GM04503 (cell line): ENCODE data around the gene SF3B3.
A peak's percentile ranks its signal among the peaks of the same experiment; 100 is the strongest.
"Not testable (repeated sequence)": the region's sequence is repeated elsewhere in the genome, so short reads cannot be mapped to it uniquely, and the experiment has no call there.

Experiments used
- DNase-seq: peaks from one replicate; pipeline ENCODE4 v3.0.0-alpha.2; 2012; ENCODE audit warnings: low read depth

Gene SF3B3

DNA sequence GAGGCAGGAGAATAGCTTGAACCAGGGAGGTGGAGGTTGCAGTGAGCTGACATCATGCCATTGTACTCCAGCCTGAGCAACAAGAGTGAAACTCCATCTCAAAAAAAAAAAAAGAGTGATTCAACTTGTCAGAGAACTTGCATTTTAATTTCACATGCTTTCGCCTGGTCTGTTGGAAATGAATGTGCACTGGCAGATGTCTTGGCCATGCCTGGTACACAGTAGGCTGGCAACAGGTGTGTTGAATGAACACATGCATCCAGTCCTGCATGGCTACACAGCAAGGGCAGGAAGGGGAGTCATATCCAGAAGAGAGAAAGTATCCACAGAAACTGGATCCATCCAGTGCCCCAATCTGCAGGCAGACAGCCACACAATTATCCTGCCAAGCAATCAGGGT is 11.8 kb upstream of the SF3B3 start:
- DNase-seq: no peak

DNA sequence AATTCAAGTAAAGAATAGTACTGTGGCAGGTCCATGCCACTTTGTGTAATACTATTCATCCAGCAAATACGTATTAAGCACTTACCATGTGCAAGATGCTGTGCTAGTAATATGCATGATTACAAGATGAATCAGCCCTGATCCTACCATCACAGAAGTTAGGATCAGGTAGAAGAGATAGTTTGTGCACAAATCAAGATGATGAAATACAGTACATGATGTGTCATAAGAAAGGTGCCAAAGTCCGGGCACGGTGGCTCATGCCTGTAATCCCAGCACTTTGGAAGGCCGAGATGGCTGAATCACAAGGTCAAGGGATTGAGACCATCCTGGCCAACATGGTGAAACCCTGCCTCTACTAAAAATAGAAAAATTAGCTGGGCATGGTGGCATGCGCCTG is 11.2 kb upstream of the SF3B3 start:
- DNase-seq: peak; percentile 26

DNA sequence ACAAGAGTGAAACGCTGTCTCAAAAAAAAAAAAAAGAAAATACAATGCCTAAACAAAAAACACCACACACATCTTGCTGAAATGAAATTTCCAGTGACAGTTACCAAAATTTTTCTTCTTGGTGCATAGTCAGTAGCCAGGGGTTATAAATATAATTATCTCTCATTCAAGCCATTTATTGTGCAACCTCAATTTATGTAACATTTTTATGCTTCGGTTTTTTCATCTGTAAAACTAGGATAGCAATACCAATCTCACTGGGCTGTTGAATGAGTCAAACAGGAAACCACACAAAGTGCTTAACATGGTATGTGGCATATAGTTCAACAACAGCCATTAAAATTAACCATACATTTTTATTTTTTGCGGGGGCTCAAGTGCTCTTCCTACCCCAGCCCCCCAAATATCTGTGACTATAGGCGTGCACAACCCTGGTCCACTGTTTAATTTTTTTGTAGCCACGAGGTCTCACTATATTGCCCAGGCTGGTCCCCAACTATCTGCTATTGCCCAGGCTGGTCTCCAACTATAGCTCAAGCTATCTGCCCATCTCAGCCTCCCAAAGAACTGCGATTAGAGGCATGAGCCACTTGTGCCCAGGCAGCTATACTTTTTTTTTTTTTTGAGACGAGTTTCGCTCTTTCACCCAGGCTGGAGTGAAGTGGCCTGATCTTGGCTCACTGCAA is 2.9 kb upstream of the SF3B3 start:
- peak; percentile 45 for DNase-seq

DNA sequence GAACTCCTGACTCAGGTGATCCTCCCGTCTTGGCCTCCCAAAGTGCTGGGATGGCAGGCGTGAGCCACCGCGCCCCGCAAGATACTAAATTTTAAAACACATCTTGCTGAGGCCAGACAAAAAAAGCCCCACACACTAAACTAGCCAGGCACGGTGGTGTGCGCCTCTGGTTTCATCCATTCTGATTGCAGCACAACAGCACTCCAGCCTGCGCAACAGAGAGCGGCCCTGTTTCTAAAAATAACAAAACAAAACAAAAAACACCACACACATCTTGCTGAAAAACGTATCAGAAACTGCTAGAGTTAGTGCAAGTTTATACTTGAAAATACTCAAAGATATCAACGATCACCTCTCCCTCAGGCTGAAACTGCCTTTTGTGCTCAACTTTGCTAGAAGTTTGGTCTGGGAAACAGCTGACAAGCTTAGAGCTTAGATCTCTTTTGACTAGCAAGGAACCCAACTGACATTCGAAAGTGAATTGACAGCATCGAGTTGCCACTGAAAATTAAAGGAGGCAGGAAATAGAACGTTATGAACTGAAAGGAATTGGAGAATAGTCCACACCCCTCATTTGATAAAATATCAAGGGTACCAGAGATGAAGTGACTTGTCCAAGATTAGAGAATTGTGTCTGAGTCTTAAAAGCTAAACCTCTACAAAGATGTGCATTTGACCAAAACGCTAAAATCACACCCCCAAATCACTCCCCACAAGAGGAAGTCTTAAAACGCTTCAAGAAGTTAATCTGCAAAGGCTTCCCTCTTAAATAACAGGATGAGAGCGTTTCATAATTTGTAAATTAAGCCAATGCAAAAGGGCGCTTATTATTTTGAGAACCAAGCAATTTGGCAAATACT is 1.2 kb upstream of the SF3B3 start:
- DNase-seq: no peak

DNA sequence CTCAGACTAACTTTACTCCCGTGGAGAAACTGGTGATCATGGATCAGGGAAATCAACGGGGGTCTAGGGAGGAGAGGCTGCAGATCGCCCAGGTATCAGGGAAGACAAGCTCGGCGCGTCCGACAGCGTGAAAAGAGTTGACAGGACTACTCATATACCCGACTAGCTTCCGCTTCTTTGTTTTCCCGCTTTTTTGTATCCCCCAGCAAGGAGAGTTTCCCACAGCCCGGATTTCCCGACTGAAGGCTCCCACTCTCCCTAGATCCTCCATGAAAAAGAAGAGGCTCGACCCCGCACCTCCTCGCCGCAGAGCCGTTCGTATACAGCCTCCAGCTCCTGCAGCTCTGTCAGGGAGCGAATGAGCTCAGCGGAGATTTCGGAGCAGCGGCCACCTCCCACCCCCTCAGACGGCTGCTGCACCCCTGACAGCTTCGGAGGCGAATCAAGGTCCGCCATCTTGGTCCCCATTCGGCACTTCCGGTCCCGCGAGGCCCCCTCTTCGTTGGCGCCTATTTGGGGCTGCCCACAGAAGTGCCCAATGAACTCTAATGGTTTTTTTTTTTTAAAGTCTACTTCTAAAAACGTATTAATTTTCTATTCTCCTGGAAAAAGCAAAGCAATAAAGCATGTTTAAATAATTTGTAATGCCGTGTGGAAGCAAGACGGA is 407 bp upstream of the SF3B3 start, which contains the start of gene COG4:
COG4 (minus strand) TSS at position 479 of the 667 bp plus-strand sequence; CDS start at position 468, 11 bp downstream.
- DNase-seq: peak; percentile 29

DNA sequence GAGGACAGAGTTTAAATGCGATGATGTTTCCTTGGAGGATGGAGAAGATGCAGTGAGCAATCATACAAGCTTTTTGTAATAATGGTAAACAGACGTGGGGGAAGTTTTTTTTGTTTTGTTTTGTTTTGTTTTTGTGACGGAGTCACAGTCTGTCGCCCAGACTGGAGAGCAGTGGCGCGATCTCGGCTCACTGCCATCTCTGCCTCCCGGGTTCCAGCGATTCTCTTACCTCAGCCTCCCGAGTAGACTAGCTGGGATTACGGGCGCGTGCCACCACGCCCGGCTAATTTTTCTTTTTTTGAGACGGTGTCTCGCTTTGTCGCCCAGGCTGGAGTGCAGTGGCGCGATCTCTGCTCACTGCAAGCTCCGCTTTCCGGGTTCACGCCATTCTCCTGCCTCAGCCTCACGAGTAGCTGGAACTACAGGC is 796 bp downstream of the SF3B3 start:
- not testable (repeated sequence) for DNase-seq

DNA sequence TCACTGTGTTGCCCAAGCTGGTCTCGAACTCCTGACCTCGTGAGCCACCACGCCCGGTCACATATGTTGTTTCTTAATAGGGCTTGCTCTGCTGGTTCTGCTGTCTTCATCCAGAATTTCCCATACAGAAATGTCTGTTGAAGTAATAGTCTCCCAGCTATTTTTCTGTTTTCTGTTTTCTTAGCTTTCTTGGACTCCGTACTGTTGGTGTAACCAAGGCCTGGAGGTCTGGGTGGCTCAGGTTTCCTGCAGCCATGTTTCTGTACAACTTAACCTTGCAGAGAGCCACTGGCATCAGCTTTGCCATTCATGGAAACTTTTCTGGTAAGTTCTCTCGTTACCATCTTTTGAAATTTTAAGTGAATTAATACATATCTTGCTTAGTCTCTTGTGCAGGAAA is 2.8 kb downstream of the SF3B3 start:
- no peak for DNase-seq

DNA sequence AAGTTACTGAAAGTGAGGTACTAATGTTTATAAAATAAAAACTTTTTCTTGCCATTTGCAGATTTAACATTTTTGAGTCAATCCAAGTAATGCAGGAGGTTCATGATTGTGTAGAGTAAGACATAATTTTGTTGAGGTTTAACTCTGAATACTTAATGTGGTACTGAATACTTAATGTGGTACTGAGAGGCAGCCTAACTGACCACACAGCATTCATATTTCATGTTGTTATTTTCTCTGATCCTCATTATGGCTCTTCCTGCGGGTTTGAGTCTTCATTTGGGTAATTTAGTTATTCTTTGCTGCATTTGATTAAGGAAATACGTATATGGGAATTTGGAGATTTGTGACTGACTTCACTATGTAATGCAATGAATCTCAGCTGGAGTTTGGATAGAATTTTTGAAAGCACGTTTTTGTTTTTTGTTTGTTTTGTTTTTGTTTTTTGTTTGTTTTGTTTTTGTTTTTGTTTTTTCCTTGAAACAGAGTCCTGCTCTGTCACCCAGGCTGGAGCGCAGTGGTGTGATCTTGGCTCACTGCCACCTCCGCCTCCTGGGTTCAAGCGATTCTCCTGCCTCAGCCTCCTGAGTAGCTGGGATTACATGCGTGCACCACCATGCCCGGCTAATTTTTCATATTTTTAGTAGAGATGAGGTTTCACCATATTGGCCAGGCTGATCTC is 3.8 kb downstream of the SF3B3 start:
- DNase-seq: no peak

DNA sequence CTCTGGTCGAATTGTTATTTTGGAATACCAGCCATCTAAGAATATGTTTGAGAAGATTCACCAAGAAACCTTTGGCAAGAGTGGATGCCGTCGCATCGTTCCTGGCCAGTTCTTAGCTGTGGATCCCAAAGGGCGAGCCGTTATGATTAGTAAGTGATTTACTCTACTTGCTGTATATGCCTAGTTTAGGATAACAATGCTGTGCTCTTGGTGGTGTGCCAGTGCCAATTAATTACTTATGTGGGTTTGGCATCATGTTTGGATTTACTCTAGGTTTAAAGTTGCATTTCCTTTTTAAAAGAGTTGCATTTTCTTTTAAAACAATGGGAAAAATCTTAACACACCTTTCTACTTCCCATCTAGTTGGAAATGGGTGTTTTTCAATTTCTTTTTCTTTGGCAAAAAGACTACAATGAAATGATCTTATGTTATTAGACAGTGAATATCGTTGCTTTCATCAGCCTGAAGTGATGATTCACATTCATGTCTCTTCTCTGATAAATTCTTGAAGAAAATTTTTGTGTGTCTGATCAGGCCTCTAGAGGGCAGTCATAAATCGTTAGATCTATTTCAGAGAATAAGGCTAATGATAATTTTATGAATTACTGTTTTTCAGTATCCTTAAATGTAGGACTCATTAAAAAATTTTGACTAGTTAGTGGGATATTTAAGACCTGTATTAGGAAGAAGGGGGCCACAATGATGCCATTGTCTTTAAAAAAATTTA is 5.6 kb downstream of the SF3B3 start:
- peak; percentile 27 for DNase-seq

DNA sequence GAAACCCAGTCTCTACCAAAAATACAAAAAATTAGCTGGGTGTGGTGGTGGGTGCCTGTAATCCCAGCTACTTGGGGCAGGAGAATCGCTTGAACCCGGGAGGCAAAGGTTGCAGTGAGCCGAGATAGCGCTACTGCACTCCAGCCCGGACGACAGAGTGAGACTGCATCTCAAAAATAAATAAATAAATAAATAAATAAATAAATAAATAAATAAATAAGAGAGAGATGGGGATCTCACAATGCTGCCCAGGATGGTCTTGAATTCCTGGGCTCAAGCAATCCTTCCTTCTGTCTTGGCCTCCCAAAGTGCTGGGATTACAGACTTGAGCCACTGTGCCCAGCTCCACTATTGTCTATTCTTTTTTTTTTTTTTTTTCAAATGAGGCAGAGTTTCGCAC is 6.3 kb downstream of the SF3B3 start:
- not testable (repeated sequence) for DNase-seq

DNA sequence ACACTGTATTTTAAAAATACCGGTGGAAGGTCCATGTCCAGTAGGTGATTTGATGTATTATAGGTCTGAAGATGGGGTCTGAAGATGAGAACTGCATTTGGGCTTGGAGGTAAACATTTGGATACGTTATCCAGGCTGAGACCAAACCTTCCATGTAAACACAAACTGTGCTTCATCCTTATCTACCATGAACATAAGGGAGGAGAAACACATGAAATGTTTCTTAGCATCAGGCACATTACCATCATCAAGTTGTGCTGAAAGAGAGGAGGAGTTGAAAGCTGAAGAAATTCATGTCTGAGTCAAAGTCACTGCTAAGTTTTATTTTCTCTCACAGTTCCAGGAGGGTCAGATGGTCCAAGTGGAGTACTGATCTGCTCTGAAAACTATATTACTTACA is 11.4 kb downstream of the SF3B3 start:
- no peak for DNase-seq

DNA sequence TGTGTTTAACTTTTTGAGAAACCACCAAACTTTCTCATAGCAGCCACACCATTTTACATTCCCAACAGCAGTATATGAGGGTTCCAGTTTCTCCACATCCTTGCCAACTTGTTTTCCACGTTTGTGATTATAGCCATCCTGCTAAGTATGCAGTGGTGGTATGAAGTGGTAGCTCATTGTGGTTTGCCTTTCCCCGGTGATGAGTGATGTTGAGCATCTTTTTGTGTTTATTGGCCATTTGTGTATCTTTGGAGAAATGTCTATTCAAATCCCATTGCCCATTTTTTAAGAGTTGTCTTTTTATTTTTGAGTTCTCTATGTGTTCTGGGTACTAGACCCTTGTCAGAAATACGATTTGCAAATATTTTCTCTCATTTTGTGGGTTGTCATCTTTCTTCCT is 17.4 kb downstream of the SF3B3 start:
- no peak for DNase-seq

DNA sequence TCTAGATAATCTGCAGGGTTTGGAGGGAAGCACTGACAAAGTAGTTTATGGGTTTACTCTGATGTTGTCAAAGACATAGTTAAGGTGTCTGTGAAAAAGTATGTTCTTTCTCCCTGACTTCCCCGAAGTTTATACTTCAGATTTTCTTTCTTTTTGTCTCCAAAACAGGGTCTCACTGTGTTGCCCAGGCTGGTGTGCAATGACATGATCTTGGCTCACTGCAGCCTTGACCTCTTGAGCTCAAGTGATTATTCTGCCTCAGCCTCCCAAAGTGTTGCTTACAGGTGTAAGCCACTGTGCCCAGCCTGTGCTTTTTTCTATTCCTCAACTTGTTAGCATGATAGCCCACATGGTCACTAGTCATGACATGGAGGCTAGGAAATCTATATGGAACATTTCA is 20.9 kb downstream of the SF3B3 start:
- no peak for DNase-seq

DNA sequence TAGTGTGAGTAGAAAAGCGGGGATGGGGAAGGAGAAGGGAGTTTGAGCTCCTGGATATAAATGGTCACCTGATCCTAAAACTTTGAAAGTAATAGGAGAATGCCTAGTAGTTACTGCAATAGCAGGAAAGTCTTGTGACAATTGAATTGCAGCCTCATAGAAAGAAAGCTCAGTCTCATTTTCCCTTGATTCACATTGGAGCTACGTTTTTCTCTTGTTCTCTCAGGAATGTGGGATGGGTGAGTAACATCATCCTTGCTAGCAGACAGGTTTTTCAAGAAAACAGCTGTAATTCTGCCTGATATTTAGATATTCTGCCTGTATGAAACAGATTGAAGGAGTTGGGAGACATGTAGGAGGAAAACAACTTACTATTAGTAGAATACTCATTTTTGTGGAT is 25.3 kb downstream of the SF3B3 start:
- DNase-seq: no peak

DNA sequence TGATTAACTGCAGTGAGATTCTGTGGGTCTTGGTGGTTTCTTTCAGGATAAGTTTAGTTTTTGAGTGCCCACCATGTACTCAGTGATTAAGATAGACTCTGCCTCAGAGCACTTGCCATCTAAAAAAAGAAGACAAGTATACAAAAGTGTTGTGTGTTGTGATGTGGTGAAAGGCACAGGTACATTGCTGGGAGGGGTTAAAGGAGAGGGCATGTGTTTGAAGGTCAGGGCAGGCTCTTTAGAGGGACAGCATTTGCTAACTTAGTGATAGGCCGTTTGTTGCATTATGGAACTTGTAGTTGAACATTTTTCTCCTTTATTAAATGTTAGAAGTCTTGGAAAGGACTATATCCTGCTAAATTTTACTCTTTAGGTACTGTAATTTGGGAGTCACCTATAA is 26.5 kb downstream of the SF3B3 start:
- DNase-seq: no peak

DNA sequence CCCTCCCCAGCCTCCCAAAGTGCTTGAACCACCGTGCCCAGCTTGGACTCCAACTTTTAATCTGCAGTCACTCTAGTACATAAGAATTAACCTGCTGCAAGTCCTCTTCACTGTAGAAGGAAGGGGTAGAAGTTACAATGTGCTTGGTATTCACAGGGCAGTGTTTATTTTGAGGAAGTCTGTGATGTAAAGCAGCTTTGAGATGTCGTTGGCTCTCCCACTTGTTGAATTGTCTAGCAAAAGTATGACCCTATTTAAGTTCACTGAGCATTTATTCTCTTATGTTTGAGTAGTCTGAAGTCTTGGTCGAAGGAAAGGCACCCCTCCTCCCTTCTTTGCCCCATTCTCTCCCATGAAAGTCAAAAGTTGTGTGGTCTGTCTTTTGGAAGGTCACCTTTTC is 28.2 kb downstream of the SF3B3 start:
- DNase-seq: no peak

DNA sequence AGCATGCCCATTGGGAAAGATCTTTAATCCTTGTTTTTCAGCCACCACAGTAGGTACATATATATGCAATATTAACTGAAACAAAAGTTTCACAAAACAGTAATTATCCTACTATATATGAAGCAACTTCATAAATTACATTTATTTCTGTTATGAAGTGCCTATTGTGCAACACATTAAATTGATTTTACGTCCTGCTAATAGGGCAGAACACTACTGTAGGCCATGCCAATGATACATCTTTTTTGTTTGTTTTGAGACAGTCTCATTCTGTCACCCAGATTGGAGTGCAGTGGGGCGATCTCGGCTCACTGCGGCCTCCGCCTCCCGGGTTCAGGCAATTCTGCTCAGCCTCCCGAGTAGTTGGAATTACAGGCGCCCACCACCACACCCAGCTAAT is 29.1 kb downstream of the SF3B3 start:
- no peak for DNase-seq

DNA sequence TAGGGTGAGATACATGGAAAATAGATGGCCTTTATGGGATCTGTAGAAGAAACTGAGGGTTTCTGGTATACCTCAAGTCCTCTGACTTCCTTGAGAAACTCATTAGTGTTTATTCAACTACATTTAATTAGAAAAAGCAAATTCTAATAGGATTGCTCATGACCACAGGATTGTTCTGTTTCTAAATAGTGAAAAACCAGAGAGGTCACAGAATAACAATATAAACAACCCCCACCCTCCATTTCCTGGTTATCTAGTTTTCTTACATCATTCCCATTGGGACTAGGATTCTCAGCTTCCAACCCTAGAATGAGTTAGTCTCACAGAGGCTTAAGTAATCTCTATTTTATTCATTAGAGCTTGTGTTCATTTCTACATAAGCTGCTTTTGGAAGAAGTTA is 30.0 kb downstream of the SF3B3 start:
- DNase-seq: peak; percentile 81

DNA sequence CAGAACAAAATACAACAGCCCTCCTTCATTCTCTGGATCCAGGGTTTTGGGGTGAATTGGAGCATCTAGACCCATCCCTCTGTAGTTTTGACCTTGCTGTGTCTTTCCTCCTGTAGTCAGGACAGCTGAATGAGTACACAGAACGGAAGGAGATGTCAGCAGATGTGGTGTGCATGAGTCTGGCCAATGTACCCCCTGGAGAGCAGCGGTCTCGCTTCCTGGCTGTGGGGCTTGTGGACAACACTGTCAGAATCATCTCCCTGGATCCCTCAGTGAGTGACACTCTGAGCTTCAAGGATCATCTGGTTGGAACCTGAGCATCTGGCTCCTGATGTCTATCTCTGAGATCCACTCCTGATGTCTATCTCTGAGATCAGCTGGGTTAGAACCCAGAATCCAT is 32.4 kb downstream of the SF3B3 start:
- no peak for DNase-seq

DNA sequence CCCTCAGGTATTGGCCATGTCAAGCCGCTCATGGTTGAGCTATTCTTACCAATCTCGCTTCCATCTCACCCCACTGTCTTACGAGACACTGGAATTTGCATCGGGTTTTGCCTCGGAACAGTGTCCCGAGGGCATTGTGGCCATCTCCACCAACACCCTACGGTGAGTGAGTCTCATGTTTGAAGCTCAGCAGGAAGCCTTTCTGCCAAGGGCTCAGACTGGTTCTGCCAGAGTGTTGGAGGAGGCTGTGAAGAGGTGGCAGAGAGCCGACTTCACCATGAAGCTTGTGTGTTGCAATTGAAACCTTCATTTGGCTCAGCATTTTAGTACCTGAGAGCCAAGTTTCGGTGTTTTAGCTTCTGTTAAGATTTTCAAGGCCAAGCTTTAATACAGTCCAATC is 38.0 kb downstream of the SF3B3 start:
- DNase-seq: no peak

DNA sequence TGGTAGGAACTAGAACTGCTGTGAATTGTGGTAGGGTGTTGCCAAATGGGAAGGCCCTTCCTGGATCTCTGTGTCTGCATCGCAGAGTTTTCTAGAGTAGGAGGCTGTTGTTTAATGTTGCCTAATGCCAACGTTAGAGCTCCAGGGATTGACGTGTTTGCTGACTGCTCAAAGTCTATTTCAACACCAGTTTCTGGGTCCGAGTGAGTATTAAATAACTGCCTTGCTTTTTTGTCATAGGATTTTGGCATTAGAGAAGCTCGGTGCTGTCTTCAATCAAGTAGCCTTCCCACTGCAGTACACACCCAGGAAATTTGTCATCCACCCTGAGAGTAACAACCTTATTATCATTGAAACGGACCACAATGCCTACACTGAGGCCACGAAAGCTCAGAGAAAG is 40.0 kb downstream of the SF3B3 start:
- DNase-seq: no peak

DNA sequence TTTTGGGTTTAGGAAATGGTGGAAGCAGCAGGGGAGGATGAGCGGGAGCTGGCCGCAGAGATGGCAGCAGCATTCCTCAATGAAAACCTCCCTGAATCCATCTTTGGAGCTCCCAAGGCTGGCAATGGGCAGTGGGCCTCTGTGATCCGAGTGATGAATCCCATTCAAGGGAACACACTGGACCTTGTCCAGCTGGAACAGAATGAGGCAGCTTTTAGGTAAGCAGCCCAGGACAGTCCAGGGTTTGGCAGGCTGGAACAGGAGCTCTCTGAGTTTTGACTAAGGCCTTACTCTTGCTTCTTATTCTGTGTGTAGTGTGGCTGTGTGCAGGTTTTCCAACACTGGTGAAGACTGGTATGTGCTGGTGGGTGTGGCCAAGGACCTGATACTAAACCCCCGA is 41.4 kb downstream of the SF3B3 start:
- DNase-seq: no peak
